ENCODE results near the gene COL4A2.
"Not testable (repeated sequence)": the region's sequence is repeated elsewhere in the genome, so short reads cannot be mapped to it uniquely, and the experiment has no call there.

The COL4A2 gene

DNA sequence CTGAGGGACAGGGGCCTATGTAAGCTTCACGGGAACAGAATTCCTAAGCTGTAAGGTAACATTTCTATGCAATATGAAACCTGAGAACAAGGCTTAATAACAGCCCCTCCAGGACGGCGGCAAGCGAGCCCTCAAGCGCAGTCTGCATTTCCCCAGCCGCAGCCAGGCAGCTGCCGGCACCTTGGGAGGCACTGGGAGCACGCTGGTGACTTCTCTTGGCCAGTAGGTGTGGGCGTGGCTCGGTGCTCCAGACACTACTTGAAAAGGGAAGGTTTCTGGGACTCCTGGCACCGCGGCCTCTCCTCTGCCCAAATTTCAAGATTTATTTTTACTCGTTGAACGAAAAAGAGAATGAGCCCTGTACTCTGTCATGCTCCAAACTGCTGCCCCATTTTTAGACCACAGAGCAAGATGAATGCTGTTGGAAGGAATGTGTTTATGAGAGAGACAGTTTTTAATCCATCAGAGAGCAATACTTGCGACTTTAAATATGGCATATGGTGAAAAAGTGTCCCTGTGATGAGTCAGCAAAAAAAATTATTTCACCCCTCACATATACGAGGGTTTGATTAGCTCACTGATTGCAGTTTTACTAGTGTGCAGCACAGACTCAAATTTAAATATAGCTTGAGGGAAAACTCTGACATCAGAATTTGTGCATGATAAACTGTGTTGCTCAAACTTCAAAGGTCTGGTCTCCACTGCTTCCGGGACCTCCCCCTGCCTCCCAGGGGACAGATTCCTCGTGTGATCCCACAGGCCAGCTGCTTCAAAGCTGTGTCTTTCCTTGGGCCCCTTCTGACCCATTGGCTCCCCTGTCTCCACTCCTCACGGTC is 81.2 kb downstream of the COL4A2 start:
- TF ChIP-seq, protein P1, sequence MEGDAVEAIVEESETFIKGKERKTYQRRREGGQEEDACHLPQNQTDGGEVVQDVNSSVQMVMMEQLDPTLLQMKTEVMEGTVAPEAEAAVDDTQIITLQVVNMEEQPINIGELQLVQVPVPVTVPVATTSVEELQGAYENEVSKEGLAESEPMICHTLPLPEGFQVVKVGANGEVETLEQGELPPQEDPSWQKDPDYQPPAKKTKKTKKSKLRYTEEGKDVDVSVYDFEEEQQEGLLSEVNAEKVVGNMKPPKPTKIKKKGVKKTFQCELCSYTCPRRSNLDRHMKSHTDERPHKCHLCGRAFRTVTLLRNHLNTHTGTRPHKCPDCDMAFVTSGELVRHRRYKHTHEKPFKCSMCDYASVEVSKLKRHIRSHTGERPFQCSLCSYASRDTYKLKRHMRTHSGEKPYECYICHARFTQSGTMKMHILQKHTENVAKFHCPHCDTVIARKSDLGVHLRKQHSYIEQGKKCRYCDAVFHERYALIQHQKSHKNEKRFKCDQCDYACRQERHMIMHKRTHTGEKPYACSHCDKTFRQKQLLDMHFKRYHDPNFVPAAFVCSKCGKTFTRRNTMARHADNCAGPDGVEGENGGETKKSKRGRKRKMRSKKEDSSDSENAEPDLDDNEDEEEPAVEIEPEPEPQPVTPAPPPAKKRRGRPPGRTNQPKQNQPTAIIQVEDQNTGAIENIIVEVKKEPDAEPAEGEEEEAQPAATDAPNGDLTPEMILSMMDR (conservative IDR thresholded peaks at IDR 0.05; ENCODE audit: low read length) = no peak
- H3K4me3 ChIP-seq (ENCODE audit: low read length) = no peak overlapping the region
- peak; percentile 87 for DNase-seq (ENCODE audit: low read depth)

DNA sequence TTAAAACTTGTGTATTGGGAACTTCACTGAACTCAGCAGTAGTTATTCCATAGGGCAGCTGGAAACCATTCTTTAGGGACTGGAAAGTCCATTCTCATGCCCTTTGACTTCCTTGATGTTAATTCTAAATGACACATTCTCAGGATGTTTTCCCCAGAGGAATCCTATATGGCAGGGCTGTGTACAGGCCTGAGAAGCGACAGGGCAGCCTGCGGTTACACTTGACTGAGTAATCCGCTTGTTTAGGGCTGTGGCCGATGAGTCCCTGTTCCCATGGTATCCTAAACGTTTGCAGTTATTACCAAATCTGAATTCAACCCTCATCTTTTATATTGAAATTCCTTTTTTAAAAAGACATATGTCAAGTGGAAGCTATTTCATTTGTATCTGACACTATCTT is 83.5 kb downstream of the COL4A2 start:
- H3K4me3 ChIP-seq (ENCODE audit: low read length) = no peak overlapping the region
- TF ChIP-seq, protein P1 (conservative IDR thresholded peaks at IDR 0.05; ENCODE audit: low read length) = no peak
- DNase-seq (ENCODE audit: low read depth) = peak; percentile 84

DNA sequence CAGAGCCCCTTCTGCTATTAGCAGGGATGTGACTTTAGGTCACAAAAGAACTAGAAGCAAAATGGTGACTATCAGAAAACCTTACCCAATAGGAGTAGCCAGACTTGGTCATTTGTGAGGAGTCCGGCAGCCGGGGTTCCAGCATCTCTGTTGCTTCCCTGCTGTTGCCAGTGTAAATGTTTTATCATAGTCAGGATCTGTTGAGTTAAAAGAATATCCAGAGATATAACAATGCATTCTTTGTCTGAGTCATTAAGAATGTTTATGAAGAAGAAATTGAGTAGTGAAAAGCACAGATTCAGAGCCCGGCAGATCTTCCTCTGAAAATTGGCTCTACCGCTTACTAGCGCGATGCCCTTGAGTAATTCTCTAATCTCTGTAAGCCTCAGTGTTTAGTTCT is 84.2 kb downstream of the COL4A2 start:
- no peak overlapping the region for H3K4me3 ChIP-seq (ENCODE audit: low read length)
- TF ChIP-seq, protein P1 (conservative IDR thresholded peaks at IDR 0.05; ENCODE audit: low read length) = no peak
- no peak for DNase-seq (ENCODE audit: low read depth)

DNA sequence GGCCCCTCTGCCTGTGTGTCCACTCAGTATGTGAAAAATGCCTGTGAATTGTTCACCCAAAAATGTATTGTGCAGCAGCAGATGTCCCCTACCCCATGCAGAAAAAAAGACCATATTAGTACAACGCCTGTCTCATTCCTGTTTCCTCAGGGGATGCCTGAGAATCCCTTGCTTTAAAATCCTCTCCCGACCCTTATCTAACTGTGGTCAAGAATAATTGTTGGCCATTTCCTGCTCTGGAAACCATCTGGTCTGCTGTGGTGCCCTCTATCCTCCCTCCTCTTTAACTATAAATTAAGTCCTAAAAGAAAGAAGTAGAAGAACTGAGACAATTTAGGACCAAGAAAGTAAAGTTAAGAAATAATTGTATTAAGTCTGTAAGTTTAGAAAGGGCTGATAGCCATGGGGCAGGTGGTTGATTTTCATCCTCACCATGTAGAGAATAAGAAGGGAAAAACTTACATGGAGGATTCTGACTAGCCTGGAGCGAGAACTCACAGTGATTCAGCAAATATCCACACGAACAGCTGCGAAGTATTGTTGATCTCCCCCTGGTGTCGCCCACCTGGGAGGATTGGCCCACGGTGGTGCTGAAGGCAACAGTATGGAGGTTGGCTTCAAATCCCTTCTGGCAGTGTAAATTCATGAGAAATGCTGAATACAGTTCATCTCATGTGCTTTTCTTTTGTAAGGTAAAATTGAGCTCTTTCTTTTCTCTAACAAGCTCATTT is 85.6 kb downstream of the COL4A2 start:
- no peak overlapping the region for H3K4me3 ChIP-seq (ENCODE audit: low read length)
- DNase-seq (ENCODE audit: low read depth) = peak; percentile 88
- TF ChIP-seq, protein P1 (conservative IDR thresholded peaks at IDR 0.05; ENCODE audit: low read length) = no peak

DNA sequence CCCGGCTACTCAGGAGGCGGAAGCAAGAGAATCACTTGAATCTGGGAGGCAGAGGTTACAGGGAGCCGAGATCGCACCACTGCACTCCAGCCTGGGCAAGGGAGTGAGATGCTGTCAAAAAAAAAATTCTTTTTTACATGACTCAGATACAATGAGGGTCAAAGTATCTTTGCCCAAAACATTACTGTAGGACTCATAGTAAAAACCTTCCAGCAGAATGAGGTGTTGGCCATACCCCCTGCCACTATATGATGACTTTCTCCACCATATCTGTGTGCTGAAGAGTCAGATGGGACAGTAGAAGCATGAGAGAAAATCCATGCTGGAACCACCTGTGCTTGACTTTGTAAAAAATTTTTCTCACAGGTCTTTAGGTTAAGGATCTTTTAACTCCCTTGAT is 86.7 kb downstream of the COL4A2 start:
- TF ChIP-seq, protein P1 (conservative IDR thresholded peaks at IDR 0.05; ENCODE audit: low read length) = no peak
- no peak for DNase-seq (ENCODE audit: low read depth)
- H3K4me3 ChIP-seq (ENCODE audit: low read length) = no peak overlapping the region

DNA sequence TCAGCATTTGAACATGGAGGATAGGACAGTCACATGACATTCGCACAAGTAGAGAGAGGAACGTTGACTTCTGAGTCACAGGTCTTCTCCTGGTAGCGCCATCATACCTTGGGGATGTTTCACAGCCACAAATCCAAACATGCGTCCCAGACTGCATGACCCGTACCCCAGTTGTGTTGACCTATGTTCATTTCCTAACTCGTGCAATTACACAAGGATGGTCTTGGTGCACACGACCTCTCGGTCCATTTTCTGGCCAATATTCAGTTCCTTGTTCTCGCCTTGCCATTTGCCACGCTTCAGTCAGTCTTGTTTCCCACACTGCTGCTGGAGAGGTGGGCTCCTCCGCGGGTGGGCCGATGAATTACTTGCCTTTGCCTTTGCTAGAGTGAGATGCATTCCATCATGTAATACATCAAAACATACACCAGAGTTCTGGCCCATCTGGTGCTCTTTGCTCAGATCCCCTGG is 87.3 kb downstream of the COL4A2 start:
- no peak overlapping the region for H3K4me3 ChIP-seq (ENCODE audit: low read length)
- DNase-seq (ENCODE audit: low read depth) = no peak
- TF ChIP-seq, protein P1 (conservative IDR thresholded peaks at IDR 0.05; ENCODE audit: low read length) = no peak

DNA sequence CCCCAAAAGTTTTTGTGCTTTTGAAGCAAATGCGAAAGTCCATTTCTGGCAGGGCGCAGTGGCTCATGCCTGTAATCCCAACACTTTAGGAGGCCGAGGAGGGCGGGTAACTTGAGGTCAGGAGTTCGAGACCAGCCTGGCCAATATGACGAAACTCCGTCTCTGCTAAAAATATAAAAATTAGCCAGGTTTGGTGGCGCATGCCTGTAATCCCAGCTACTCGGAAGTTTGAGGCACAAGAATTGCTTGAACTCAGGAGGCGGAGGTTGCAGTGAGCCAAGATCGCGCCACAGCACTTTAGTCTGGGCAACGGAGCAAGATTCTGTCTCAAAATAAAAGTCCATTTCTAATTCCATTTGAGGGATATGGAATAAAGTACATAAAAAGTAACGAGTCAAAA is 88.5 kb downstream of the COL4A2 start:
- H3K4me3 ChIP-seq (ENCODE audit: low read length); DNase-seq (ENCODE audit: low read depth): not testable (repeated sequence)

Data from AG10803 (cell line).